HEK293 (cell line): ENCODE measurements around the gene KIAA0753.
"Not testable (repeated sequence)": the region's sequence is repeated elsewhere in the genome, so short reads cannot be mapped to it uniquely, and the experiment has no call there.

Source experiments
- CTCF ChIA-PET: fragments of 350-600 bp; formaldehyde crosslinking; extraction: SDS; loops from one replicate; lab custom pipeline; 2021; ENCODE audit warnings: antibody characterized with exemption; lab: Yijun Ruan, JAX
- POLR2A ChIA-PET: fragments of 300-600 bp; formaldehyde crosslinking; extraction: SDS; loops from one replicate; lab custom pipeline; 2020; ENCODE audit warnings: antibody characterized with exemption, inconsistent platforms; lab: Yijun Ruan, JAX
- H3K27ac ChIP-seq: fragments of 200-500 bp; sonication (Bioruptor generic); 2 replicates; pipeline ENCODE4 v1.5.1; 2014; ENCODE audit warnings: low read depth, low read length, control low read depth, inconsistent platforms; ENCODE audit errors: extremely low read depth
- H3K36me3 ChIP-seq, 2 experiments: fragments of 200-500 bp in 1 of 2; sonication (Bioruptor generic) in 1 of 2; 1 replicate in 1 of 2; 2 replicates in 1 of 2; pipeline ENCODE4 v1.5.1; 2014 to 2017; ENCODE audit warnings: inconsistent platforms in 2 of 2, low read length in 2 of 2; ENCODE audit not compliant: control insufficient read depth in 2 of 2, insufficient read depth in 1 of 2
- H3K4me1 ChIP-seq: fragments of 200-500 bp; sonication (Bioruptor generic); 2 replicates; pipeline ENCODE4 v1.5.1; 2014; ENCODE audit warnings: mild to moderate bottlenecking, low read length, inconsistent platforms; ENCODE audit not compliant: control insufficient read depth, insufficient read depth
- H3K4me3 ChIP-seq: 2 replicates; pipeline ENCODE4 v1.5.1; 2011; ENCODE audit warnings: low read depth, mild to moderate bottlenecking, control low read depth, low read length, moderate library complexity
- H3K9me3 ChIP-seq: fragments of 200-500 bp; sonication (Bioruptor generic); 2 replicates; pipeline ENCODE4 v1.5.1; 2014; ENCODE audit warnings: low read depth, low read length, inconsistent platforms; ENCODE audit not compliant: control insufficient read depth, insufficient read depth
- KLF10 ChIP-seq: fragments of 450-650 bp; IDR thresholded peaks from 2 replicates; pipeline ENCODE4 v1.5.1; 2018; ENCODE audit warnings: missing biosample characterization, mild to moderate bottlenecking, missing genetic modification characterization
- SETDB1 ChIP-seq: IDR thresholded peaks from one replicate; pipeline ENCODE4 v1.6.1; 2017; ENCODE audit warnings: mild to moderate bottlenecking, low read length, moderate library complexity, mixed read lengths; ENCODE audit not compliant: insufficient read length
- ZBTB1 ChIP-seq: fragments of 450-650 bp; formaldehyde crosslinking; IDR thresholded peaks from 2 replicates; pipeline ENCODE4 v1.5.1; 2016; ENCODE audit warnings: missing biosample characterization, missing genetic modification characterization
- ZBTB17 ChIP-seq: fragments of 450-650 bp; formaldehyde crosslinking; IDR thresholded peaks from 2 replicates; pipeline ENCODE4 v1.5.1; 2016; ENCODE audit warnings: missing biosample characterization, missing genetic modification characterization
- ZFP69B ChIP-seq: fragments of 450-650 bp; formaldehyde crosslinking; IDR thresholded peaks from 2 replicates; pipeline ENCODE4 v1.5.1; 2016; ENCODE audit warnings: missing biosample characterization, missing genetic modification characterization
- ZNF112 ChIP-seq: fragments of 450-650 bp; formaldehyde crosslinking; IDR thresholded peaks from 2 replicates; pipeline ENCODE4 v1.5.0; 2017; ENCODE audit warnings: missing biosample characterization, missing genetic modification characterization
- ZNF132 ChIP-seq: fragments of 450-650 bp; formaldehyde crosslinking; IDR thresholded peaks from 2 replicates; pipeline ENCODE4 v1.5.1; 2017; ENCODE audit warnings: missing biosample characterization, missing genetic modification characterization, borderline replicate concordance
- ZNF23 ChIP-seq: fragments of 450-650 bp; formaldehyde crosslinking; IDR thresholded peaks from 2 replicates; pipeline ENCODE4 v1.5.1; 2016; ENCODE audit warnings: missing biosample characterization, missing genetic modification characterization, borderline replicate concordance
- ZNF248 ChIP-seq: fragments of 450-650 bp; formaldehyde crosslinking; IDR thresholded peaks from 2 replicates; pipeline ENCODE4 v1.5.1; 2017; ENCODE audit warnings: missing biosample characterization, missing genetic modification characterization
- ZNF654 ChIP-seq: fragments of 450-650 bp; formaldehyde crosslinking; IDR thresholded peaks from 2 replicates; pipeline ENCODE4 v1.5.1; 2016; ENCODE audit warnings: low read depth, missing biosample characterization, missing genetic modification characterization
- ZSCAN30 ChIP-seq: fragments of 450-650 bp; IDR thresholded peaks from 2 replicates; pipeline ENCODE4 v1.5.1; 2018; ENCODE audit warnings: missing biosample characterization, mild to moderate bottlenecking, missing genetic modification characterization, moderate library complexity
- TF ChIP-seq, protein P1 (sequence below): fragments of 450-650 bp; formaldehyde crosslinking; IDR thresholded peaks from 2 replicates; pipeline ENCODE4 v1.5.1; 2016; ENCODE audit warnings: missing biosample characterization, missing genetic modification characterization
- TF ChIP-seq, protein P2 (sequence below): sonication (generic); formaldehyde crosslinking; IDR thresholded peaks from 2 replicates; pipeline ENCODE4 v1.8.1; 2022; ENCODE audit warnings: mild to moderate bottlenecking, moderate library complexity, missing genetic modification reagents
- TF ChIP-seq, protein P3 (sequence below): fragments of 450-650 bp; formaldehyde crosslinking; IDR thresholded peaks from 2 replicates; pipeline ENCODE4 v1.5.1; 2016; ENCODE audit warnings: missing biosample characterization, missing genetic modification characterization
- TF ChIP-seq, protein P4 (sequence below): fragments of 450-650 bp; formaldehyde crosslinking; conservative IDR thresholded peaks from 2 replicates; pipeline ENCODE4 v1.5.1; 2016; ENCODE audit warnings: low read depth, missing biosample characterization, missing genetic modification characterization

The KIAA0753 gene

DNA sequence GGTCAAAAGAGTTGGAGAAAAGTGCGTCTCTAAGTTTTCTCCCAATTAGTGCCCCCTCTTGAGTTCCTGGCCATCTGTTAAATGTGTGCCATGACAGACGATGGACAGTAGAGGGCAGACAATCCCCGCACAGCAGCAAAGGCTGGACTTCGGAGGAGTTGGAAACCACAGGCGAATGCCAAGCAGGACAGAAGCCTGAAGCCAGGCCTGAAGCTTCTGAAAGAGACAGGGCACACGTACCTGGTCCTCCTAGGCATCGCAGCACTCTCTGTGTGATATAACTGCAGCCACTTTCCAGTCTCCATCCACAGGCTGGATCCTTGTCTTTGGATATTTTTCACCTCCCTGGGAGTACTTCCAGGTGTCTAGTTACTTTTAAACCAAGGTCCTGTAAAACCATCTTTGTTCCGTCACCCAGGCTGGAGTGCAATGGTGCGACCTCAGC, 25.6 kb upstream of the KIAA0753 start:
- peak; percentile 74; the same call in 1 of the 2 replicates for TF ChIP-seq ZSCAN30
- TF ChIP-seq, protein P1, sequence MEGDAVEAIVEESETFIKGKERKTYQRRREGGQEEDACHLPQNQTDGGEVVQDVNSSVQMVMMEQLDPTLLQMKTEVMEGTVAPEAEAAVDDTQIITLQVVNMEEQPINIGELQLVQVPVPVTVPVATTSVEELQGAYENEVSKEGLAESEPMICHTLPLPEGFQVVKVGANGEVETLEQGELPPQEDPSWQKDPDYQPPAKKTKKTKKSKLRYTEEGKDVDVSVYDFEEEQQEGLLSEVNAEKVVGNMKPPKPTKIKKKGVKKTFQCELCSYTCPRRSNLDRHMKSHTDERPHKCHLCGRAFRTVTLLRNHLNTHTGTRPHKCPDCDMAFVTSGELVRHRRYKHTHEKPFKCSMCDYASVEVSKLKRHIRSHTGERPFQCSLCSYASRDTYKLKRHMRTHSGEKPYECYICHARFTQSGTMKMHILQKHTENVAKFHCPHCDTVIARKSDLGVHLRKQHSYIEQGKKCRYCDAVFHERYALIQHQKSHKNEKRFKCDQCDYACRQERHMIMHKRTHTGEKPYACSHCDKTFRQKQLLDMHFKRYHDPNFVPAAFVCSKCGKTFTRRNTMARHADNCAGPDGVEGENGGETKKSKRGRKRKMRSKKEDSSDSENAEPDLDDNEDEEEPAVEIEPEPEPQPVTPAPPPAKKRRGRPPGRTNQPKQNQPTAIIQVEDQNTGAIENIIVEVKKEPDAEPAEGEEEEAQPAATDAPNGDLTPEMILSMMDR (tag by site-specific recombination), result peak; percentile 86
- TF ChIP-seq, protein P2, sequence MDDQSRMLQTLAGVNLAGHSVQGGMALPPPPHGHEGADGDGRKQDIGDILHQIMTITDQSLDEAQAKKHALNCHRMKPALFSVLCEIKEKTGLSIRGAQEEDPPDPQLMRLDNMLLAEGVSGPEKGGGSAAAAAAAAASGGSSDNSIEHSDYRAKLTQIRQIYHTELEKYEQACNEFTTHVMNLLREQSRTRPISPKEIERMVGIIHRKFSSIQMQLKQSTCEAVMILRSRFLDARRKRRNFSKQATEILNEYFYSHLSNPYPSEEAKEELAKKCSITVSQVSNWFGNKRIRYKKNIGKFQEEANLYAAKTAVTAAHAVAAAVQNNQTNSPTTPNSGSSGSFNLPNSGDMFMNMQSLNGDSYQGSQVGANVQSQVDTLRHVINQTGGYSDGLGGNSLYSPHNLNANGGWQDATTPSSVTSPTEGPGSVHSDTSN (CRISPR knock-in tag), result 0 out of 2 replicates have a peak, but pooled peaks have one; percentile 17
- no peak for TF ChIP-seq KLF10
- TF ChIP-seq ZNF23 (tag by site-specific recombination), result no peak
- TF ChIP-seq ZBTB17 (tag by site-specific recombination), result 0 out of 2 replicates have a peak, but pooled peaks have one; percentile 22
- peak; percentile 97 for TF ChIP-seq ZNF654 (tag by site-specific recombination)
- TF ChIP-seq ZNF248, result no peak
- no peaks in the 10 kb centered on the region for H3K4me1 ChIP-seq

DNA sequence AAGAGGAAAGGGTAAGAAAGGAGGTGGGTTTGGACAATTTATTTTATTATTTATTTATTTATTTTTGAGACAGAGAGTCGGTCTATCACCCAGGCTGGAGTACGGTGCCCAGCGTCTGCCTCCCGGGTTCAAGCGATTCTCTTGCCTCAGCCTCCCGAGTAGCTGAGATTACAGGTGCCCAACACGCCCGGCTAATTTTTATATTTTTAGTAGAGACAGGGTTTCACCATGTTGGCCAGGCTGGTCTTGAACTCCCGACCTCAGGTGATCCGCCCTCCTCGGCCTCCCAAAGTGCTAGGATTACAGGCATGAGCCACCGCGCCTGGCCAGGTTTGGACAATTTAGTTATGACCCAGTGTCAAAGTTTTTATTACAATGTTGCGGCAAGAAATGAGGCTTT, 22.7 kb upstream of the KIAA0753 start:
- H3K36me3 ChIP-seq, POLR2A ChIA-PET, H3K4me3 ChIP-seq, H3K9me3 ChIP-seq, H3K27ac ChIP-seq, H3K4me1 ChIP-seq: not testable (repeated sequence)
- CTCF ChIA-PET, result interaction anchor here (0.8 to 3.4 kb wide), 3 partner anchors 180 to 603 kb away, joined by 4 to 15 read pairs (median 10); no protein-coding TSS in a partner anchor

More for the DNA sequence above, 25.6 kb upstream of the KIAA0753 start:
- peaks cover 0 to 7% of the 10 kb centered on the region in 2 experiments; a peak in 2 of 3 replicates for H3K36me3 ChIP-seq
- H3K4me3 ChIP-seq, result no peak overlapping the region
- ChIA-PET POLR2A (interaction anchor here (1.5 kb wide), 1 partner anchor 25 kb away, joined by 3 read pairs; no protein-coding TSS in a partner anchor), CTCF (interaction anchor here (0.6 to 3.2 kb wide), 35 partner anchors 12 to 471 kb away, joined by 3 to 72 read pairs (median 5); partner anchors contain the start of gene SLC13A5)
- H3K27ac ChIP-seq, result no peak overlapping the region
- H3K9me3 ChIP-seq, result no peaks in the 10 kb centered on the region

DNA sequence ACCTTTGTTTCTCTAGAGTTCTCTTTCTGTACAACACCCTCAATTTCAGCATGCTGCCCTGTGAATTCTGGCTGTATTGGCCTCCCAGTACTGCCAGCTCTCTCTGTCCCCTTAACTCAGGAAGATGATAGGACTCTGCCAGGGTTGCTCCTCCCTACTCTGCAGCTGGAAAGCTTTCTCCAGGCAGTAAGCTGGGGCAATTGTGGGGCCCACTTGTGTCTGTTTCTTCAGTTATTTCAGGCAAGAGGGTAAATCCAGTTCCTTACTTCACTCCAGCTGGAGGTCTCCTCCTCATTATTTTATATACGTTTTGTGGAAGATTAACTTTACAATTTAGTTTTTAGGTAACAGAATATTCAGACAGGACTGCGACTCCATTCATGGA, 20.9 kb upstream of the KIAA0753 start:
- Histone ChIP-seq H3K4me1 (no peaks in the 10 kb centered on the region), H3K36me3 (no peaks in the 10 kb centered on the region; a peak in 1 of 3 replicates), H3K4me3 (no peak overlapping the region), H3K27ac (no peak overlapping the region), H3K9me3 (no peaks in the 10 kb centered on the region)
- CTCF ChIA-PET, result interaction anchor here (0.7 to 1.7 kb wide), 2 partner anchors 9 to 243 kb away, joined by 3 to 5 read pairs; no protein-coding TSS in a partner anchor
- POLR2A ChIA-PET, result no interaction called here
- TF ChIP-seq ZBTB1, result no peak
- TF ChIP-seq, protein P3, sequence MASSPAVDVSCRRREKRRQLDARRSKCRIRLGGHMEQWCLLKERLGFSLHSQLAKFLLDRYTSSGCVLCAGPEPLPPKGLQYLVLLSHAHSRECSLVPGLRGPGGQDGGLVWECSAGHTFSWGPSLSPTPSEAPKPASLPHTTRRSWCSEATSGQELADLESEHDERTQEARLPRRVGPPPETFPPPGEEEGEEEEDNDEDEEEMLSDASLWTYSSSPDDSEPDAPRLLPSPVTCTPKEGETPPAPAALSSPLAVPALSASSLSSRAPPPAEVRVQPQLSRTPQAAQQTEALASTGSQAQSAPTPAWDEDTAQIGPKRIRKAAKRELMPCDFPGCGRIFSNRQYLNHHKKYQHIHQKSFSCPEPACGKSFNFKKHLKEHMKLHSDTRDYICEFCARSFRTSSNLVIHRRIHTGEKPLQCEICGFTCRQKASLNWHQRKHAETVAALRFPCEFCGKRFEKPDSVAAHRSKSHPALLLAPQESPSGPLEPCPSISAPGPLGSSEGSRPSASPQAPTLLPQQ (tag by site-specific recombination), result peak; percentile 75
- TF ChIP-seq, protein P4, sequence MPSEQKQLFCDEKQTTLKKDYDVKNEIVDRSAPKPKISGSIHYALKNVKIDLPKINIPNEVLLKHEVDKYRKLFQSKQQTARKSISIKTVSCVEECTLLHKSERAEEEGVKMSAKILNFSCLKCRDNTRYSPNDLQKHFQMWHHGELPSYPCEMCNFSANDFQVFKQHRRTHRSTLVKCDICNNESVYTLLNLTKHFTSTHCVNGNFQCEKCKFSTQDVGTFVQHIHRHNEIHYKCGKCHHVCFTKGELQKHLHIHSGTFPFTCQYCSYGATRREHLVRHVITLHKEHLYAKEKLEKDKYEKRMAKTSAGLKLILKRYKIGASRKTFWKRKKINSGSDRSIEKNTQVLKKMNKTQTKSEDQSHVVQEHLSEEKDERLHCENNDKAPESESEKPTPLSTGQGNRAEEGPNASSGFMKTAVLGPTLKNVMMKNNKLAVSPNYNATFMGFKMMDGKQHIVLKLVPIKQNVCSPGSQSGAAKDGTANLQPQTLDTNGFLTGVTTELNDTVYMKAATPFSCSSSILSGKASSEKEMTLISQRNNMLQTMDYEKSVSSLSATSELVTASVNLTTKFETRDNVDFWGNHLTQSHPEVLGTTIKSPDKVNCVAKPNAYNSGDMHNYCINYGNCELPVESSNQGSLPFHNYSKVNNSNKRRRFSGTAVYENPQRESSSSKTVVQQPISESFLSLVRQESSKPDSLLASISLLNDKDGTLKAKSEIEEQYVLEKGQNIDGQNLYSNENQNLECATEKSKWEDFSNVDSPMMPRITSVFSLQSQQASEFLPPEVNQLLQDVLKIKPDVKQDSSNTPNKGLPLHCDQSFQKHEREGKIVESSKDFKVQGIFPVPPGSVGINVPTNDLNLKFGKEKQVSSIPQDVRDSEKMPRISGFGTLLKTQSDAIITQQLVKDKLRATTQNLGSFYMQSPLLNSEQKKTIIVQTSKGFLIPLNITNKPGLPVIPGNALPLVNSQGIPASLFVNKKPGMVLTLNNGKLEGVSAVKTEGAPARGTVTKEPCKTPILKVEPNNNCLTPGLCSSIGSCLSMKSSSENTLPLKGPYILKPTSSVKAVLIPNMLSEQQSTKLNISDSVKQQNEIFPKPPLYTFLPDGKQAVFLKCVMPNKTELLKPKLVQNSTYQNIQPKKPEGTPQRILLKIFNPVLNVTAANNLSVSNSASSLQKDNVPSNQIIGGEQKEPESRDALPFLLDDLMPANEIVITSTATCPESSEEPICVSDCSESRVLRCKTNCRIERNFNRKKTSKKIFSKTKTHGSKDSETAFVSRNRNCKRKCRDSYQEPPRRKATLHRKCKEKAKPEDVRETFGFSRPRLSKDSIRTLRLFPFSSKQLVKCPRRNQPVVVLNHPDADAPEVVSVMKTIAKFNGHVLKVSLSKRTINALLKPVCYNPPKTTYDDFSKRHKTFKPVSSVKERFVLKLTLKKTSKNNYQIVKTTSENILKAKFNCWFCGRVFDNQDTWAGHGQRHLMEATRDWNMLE (tag by site-specific recombination), result no peak
- TF ChIP-seq ZNF112 (tag by site-specific recombination), result no peak
- TF ChIP-seq SETDB1, result no peak
- TF ChIP-seq ZNF132 (tag by site-specific recombination), result no peak
- peak; percentile 74; the same call in 1 of the 2 replicates for TF ChIP-seq ZFP69B (tag by site-specific recombination)
